HG02852 (cell line): ENCODE data around the gene GLB1L2.
"Not testable (repeated sequence)": the region's sequence is repeated elsewhere in the genome, so short reads cannot be mapped to it uniquely, and the experiment has no call there.

Experiments used
- ATAC-seq: cut with Tn5 transposase; IDR thresholded peaks from one replicate; pipeline ENCODE4 v1.9.1; 2021; ENCODE audit warnings: mild to moderate bottlenecking, moderate library complexity; ENCODE audit not compliant: unreplicated experiment

The GLB1L2 gene

GRCh38 chr11:134331354-134332188 is at the start of gene GLB1L2:
GLB1L2 (plus strand) TSS chr11:134331988; CDS start chr11:134332062, 74 bp downstream.
- ATAC-seq: peak; percentile 91

DNA sequence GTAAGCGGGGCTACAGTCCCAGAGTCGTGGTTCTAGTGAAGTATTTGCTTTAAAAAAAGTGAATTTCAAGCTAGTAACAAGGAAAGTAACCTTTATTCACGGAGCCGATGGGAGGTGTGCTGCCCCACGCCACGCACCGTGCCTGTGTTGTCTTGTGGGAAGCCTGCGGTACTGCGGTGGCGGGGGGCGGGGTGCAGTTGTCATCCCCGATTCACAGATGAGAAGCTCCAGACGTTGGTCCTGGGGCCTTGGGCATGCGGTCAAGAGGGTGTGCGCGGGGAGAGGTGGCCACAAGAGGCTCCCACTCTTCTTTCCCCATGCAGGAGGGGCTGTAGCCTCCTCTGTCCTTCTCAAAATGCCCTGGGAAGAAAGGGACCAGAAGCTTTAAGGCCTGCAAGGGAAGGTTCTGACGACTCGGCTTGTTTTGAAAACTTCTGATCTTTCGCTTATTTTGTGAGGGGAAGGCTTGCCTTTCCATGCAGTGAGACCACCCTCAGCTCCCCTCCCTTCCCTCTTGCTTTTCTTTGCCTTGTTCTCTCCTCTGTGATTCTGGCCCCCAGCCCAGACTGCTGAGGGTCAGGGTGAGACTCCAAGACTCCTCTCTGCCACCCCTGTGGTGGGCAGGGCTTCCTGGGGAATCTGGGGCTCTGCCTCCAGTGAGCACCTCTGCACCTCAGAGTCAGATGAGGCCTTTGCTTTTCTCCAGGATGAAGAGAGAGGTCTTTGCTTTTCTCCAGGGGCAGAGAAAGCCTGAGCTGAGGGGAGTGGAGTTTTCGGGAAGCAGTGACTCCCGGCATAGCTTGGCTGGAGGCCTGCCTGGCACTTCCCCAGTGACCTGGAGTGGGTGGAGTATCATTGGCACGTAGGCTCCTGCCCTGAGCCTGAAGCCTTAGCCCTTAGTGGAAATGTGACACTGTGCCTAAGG is 49.4 kb upstream of the GLB1L2 start:
- ATAC-seq: no peak

- ATAC-seq: no peak
These were observed 48.1 kb upstream of the GLB1L2 start for GRCh38 chr11:134283461-134284230.

DNA sequence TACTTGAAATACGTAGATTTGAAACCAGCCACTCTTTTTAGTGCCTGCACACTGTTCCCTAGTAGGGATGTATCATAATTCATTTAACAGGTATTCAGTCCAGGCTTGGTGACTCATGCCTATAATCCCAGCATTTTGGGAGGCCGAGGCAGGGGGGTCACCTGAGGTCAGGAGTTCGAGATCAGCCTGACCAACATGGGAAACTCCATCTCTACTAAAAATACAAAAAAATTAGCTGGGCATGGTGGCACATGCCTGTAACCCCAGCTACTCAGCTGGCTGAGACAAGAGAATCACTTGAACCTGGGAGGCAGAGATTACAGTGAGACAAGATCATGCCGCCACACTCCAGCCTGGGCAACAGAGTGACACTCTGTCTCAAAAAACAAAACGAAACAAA is 47.4 kb upstream of the GLB1L2 start:
- not testable (repeated sequence) for ATAC-seq

DNA sequence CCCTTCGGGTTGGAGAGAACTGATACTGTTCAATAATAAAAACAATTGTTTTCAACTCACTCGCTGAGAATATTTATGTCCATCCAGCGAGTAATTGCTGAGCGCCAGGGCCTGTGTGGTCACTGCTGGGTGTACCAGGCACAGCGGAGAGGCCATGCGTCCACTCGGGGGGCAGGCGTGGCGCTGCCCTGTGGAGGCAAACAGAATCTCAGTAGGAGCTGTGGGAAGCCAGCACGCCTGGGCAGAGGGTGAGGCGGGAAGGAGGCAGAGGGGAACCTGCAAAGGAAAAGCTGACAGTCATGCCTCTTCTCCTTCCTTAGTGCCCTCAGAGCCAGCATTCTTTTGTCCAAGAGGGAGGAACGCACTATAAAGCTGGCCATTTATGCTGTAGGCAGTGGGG is 44.2 kb upstream of the GLB1L2 start:
- ATAC-seq: no peak

DNA sequence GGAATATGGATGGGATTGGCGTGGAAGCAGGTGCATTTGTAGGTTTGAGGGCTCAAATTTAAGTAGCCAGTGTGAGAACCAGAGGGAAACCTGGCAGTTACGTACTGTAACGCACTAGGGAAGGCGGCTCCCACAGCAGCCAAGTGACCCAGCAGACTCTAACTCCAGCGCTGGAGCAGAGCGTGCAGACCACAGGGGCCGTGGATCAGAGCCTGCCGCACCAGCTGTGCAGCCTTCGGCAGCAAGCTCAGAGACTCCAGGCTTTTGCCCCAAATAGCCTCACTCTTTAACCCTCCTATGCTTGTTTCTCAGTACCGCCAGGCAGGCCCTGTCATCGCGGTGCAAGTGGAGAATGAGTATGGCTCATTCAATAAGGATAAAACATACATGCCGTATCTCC is 43.3 kb upstream of the GLB1L2 start:
- ATAC-seq: no peak

- no peak for ATAC-seq
These were observed 42.6 kb upstream of the GLB1L2 start for GRCh38 chr11:134289167-134289566.

DNA sequence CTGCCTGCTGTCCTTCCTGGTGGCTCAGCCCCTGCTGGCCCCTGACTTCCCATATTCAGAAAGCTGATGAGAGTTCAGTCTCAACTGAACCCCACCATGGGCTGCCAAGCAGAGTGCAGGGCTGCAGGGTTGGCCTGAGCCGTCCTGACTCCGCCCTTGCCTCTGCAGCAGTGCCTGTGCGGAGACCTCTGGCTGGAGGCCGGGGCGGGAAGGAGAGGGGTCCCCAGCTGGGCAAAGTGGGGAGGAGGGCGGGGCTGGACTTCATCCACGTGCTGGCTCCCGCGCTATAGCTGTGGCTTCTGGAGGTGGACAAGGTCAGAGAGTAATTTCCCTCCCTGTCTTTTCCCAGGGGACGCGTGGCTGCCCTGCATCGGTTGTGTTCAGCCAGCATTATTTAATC is 42.0 kb upstream of the GLB1L2 start:
- no peak for ATAC-seq

GRCh38 chr11:134290646-134291045 is 41.1 kb upstream of the GLB1L2 start:
- ATAC-seq: no peak

GRCh38 chr11:134291196-134291595 is 40.6 kb upstream of the GLB1L2 start:
- ATAC-seq: no peak

GRCh38 chr11:134292661-134293060 is 39.1 kb upstream of the GLB1L2 start:
- ATAC-seq: no peak

- ATAC-seq: no peak
These were observed 38.4 kb upstream of the GLB1L2 start for GRCh38 chr11:134293119-134294113.

DNA sequence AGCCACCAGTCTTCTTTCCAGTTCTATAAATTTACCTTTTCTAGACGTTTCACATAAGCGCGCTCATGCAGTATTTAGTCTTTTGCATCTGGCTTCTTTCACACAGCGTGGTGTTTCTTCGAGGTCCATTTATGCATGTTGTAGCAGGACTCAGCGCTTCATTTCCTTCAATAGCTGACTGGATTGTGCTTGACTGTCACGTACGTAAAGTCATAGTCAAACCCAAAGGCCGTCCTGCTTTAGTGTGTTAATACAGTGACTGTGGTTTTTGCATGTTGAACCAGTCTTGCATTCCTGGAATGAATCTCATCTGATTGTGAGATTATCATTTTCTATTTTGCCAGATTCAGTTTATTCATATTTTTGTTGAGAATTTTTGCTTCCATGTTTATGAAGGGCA is 37.1 kb upstream of the GLB1L2 start:
- ATAC-seq: no peak

DNA sequence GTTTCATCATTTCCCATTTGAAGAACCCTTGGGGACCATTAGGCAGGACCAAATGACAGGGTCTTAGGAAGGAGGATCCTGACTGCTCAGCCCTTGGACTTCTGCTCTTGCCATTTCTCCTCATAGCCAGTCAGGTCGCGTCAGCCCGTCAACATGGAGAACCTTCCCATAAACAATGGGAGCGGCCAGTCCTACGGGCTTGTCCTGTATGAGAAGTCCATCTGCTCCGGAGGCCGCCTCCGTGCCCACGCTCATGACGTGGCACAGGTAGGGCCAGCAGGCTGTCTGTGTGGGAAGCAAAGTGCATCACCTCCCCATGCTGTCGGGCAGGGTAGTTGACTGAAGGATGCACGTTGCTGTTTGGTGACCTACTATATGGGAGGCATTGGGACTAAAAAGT is 19.6 kb upstream of the GLB1L2 start:
- no peak for ATAC-seq

GRCh38 chr11:134312807-134313206 is 19.0 kb upstream of the GLB1L2 start:
- no peak for ATAC-seq

DNA sequence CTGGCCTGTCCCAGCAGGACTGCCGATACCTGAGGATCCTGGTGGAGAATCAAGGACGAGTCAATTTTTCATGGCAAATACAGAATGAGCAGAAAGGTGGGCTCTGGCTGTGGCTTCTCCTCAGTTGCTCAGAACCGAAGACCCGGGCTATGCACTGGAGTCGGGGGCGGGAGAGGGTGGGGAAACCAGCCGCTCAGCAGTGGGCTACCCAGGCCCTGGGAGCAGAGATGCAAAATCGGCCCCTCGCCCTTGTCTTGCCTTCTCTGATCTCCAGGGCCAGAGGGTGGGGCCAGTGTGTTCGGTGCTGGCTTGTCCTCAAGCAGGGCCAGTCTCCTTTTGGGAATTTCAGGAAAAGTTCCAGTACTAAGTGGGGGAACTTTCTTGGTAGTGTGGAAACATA is 18.4 kb upstream of the GLB1L2 start:
- no peak for ATAC-seq

DNA sequence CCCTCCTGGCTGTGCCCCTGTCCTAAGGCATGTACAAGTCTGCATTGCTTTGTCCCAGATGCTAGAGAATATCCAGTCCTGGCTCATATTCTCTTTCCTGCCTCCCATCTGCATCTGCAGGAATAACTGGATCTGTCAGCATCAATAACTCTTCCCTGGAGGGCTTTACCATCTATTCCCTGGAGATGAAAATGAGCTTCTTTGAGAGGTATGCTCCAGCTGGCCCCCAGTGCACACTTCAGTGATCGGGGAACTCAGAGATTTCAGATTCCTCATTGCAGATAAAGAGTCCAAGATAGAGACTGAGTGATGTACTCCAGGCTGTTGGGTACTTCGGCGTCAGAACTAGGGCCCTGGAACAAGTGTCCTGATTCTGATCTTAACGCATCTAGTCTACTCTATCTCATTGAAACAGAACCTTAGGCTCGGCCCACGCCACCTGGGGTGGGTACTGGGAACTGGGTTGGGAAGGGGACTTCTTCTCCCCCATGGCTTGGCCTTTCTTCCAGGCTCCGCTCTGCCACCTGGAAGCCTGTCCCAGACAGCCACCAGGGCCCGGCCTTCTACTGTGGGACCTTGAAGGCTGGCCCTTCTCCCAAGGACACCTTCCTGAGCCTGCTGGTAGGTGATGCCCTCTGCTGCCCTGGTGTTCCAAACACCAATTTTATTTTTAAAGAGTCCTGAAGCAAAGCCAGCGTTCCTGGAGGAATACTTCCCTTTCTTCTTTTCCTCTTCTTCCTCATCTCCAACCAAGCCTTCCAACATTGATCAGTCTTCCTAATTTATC is 17.8 kb upstream of the GLB1L2 start:
- ATAC-seq: no peak

GRCh38 chr11:134317103-134317502 is 14.7 kb upstream of the GLB1L2 start:
- no peak for ATAC-seq

DNA sequence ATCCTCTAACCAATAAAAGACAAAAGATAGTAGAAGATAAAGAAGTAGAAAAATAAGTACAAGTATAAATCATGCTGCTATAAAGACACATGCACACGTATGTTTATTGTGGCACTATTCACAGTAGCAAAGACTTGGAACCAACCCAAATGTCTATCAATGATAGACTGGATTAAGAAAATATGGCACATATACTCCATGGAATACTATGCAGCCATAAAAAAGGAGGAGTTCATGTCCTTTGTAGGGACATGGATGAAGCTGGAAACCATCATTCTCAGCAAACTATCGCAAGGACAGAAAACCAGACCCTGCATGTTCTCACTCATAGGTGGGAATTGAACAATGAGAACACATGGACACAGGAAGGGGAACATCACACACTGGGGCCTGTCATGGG is 10.4 kb upstream of the GLB1L2 start:
- ATAC-seq: not testable (repeated sequence)
